GM12878 (cell line): Measurements from ENCODE around the gene SELENOO. TPM values are rescaled to one million over a fixed set of nuclear protein-coding genes. Genes with fewer than 3 reads are reported as not detected.

Experiments
- ATAC-seq: fragments of 200-7000 bp; cut with Tn5 transposase; 3 replicates; pipeline ENCODE4 v1.9.1; 2020; ENCODE audit warnings: mild to moderate bottlenecking, moderate library complexity
- BruUV-seq: library from RNA; stranded (reverse); fragments of 400-500 nt; replicated peaks from 2 replicates; lab custom pipeline; 2021; lab: Mats Ljungman, UMichigan
- CTCF ChIA-PET: fragments of 300-600 bp; sonication (Branson Sonifier 250); formaldehyde crosslinking; extraction: SDS; loops from one replicate; lab custom pipeline; 2021; ENCODE audit warnings: inconsistent platforms; lab: Yijun Ruan, JAX
- POLR2A ChIA-PET: fragments of 350-600 bp; formaldehyde crosslinking; extraction: SDS; loops from one replicate; lab custom pipeline; 2021; ENCODE audit warnings: inconsistent platforms; lab: Charles Lee
- RAD21 ChIA-PET: fragments of 300-600 bp; sonication (Branson Sonifier 250); formaldehyde crosslinking; loops from one replicate; lab custom pipeline; 2023; ENCODE audit warnings: antibody characterized with exemption; ENCODE audit not compliant: unreplicated experiment; lab: Charles Lee
- SMC1A ChIA-PET: fragments of 300-600 bp; sonication (Branson Sonifier 250); formaldehyde crosslinking; loops from one replicate; lab custom pipeline; 2023; ENCODE audit not compliant: unreplicated experiment, uncharacterized antibody; lab: Charles Lee
- DNase-seq: peaks from one replicate; pipeline ENCODE4 v3.0.0-alpha.2; 2011; ENCODE audit warnings: low read depth, low spot score
- FAIRE-seq: peaks from 3 replicates; lab custom pipeline; 2011; peaks lifted over from hg19 to GRCh38; lab: Jason Lieb, UNC
- H2AFZ ChIP-seq: 2 replicates; pipeline ENCODE4 v1.6.0; 2011; ENCODE audit warnings: low read depth, low read length, control low read depth; ENCODE audit not compliant: control insufficient read depth
- H3K27ac ChIP-seq: 2 replicates; pipeline ENCODE4 v1.5.1; 2011; ENCODE audit warnings: control low read depth; ENCODE audit not compliant: control insufficient read depth, insufficient read depth
- H3K27me3 ChIP-seq, 2 experiments: replicated peaks in 1 of 2; 2 replicates each; pipeline versions ENCODE4 v1.6.0 to v1.6.1; 2011; ENCODE audit warnings: low read length in 1 of 2; ENCODE audit not compliant: control insufficient read depth in 2 of 2, insufficient read depth in 2 of 2
- H3K36me3 ChIP-seq, 2 experiments: 2 replicates each; pipeline ENCODE4 v1.5.1; 2011; ENCODE audit warnings: low read length in 1 of 2; ENCODE audit not compliant: control insufficient read depth in 2 of 2, insufficient read depth in 2 of 2
- H3K4me1 ChIP-seq: 2 replicates; pipeline ENCODE4 v1.6.1; 2011; ENCODE audit warnings: mild to moderate bottlenecking, low read length, moderate library complexity, mixed read lengths; ENCODE audit not compliant: control insufficient read depth, insufficient read depth
- H3K4me2 ChIP-seq: 2 replicates; pipeline ENCODE4 v1.6.0; 2011; ENCODE audit warnings: control low read depth; ENCODE audit not compliant: control insufficient read depth, insufficient read depth
- H3K4me3 ChIP-seq: fragments of 200-600 bp; sonication (generic); 2 replicates; pipeline ENCODE4 v1.5.1; 2016
- H3K79me2 ChIP-seq: 2 replicates; pipeline ENCODE4 v1.6.0; 2011; ENCODE audit warnings: low read length; ENCODE audit not compliant: control insufficient read depth, insufficient read depth
- H3K9ac ChIP-seq: 2 replicates; pipeline ENCODE4 v1.8.0; 2011; ENCODE audit warnings: low read length, control low read depth, mixed read lengths; ENCODE audit not compliant: control insufficient read depth, insufficient read depth
- H3K9me3 ChIP-seq: replicated peaks from 3 replicates; pipeline ENCODE4 v1.5.1; 2011; ENCODE audit warnings: mild to moderate bottlenecking, low read length; ENCODE audit not compliant: control insufficient read depth, insufficient read depth
- H4K20me1 ChIP-seq: 2 replicates; pipeline ENCODE4 v1.6.0; 2011; ENCODE audit not compliant: control insufficient read depth, insufficient read depth
- E2F8 ChIP-seq: fragments of 450-650 bp; IDR thresholded peaks from 2 replicates; pipeline ENCODE4 v1.6.1; 2018; ENCODE audit warnings: mild to moderate bottlenecking, low read depth, moderate library complexity; ENCODE audit not compliant: partially characterized antibody
- JUNB ChIP-seq: IDR thresholded peaks from 2 replicates; pipeline ENCODE4 v1.6.1; 2016; ENCODE audit warnings: antibody characterized with exemption, mild to moderate bottlenecking
- WGBS: methylation state at CpG from one replicate; pipeline ENCODE4 v1.1.6; 2016; ENCODE audit warnings: low lambda C conversion rate; ENCODE audit not compliant: insufficient replicate concordance, insufficient coverage; ENCODE audit errors: missing lambda C conversion rate; 5-methylcytosine and 5-hydroxymethylcytosine counted together
- in situ Hi-C: fragments of 300-500 bp; cut with MboI; formaldehyde crosslinking; loops from 9 replicates; pipeline ENCODE4 v1.14.3; 2018; ENCODE audit warnings: mixed read lengths
- intact Hi-C: fragments of 100-400 bp; cut with micrococcal nuclease; formaldehyde crosslinking; loops from one replicate; pipeline ENCODE4 v1.14.2; 2022; ENCODE audit not compliant: unreplicated experiment
- polyA plus RNA-seq, 11 experiments: library from polyadenylated mRNA; depleted of rRNA in 4 of 11; unstranded in 6 of 11; stranded (reverse) in 5 of 11; fragments of >200 nt; fragmentation: Nextera tagmentation in 4 of 11; fragmentation: Illumina TruSeq in 1 of 11; extraction: Ambion mirVana in 4 of 11; extraction: Trizol in 1 of 11; gene quantifications; 1 replicate in 1 of 11; 2 replicates in 10 of 11; pipeline versions ENCODE4 v1.2.1 to v1.2.3, GENCODE V29; 2011 to 2016; ENCODE audit warnings: inconsistent platforms in 2 of 11, missing spikeins in 2 of 11, low read depth in 1 of 11
- total RNA-seq, 4 experiments: library from RNA; depleted of rRNA in 3 of 4; stranded (reverse); fragments of >200 nt in 3 of 4; fragmentation: Illumina TruSeq in 1 of 4; extraction: Trizol in 1 of 4; gene quantifications; 2 replicates each; pipeline versions ENCODE4 v1.2.1 to v1.2.3, GENCODE V29; 2013 to 2021

SELENOO gene
- total and polyA plus RNA-seq, 10 of the 15 experiments (the other 5 are each of a cell fraction or from before 2014, with no cell fraction given), result 0.42 to 23.3 (median 3.3) TPM

DNA sequence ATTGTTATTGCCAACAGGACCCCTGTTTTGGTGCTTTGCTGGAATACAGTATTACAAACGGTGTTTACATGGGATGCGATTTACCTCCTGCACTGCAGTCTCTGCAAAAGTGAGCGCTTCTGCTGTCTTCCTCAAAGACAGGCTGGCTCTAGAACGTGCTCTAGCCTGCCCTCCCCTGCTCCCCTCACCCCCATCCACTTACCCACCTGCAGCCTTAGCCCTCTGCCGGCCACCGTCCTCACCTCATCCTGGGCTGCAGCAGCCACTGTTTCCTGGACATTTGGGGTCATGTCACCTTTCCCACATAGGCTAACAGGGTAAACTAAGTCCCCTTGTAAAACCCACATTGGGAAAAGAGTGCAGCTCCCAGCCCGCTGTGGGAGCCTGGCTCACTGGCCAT lies 39.9 kb upstream of the SELENOO start (continued):
- no peak for TF ChIP-seq E2F8

DNA sequence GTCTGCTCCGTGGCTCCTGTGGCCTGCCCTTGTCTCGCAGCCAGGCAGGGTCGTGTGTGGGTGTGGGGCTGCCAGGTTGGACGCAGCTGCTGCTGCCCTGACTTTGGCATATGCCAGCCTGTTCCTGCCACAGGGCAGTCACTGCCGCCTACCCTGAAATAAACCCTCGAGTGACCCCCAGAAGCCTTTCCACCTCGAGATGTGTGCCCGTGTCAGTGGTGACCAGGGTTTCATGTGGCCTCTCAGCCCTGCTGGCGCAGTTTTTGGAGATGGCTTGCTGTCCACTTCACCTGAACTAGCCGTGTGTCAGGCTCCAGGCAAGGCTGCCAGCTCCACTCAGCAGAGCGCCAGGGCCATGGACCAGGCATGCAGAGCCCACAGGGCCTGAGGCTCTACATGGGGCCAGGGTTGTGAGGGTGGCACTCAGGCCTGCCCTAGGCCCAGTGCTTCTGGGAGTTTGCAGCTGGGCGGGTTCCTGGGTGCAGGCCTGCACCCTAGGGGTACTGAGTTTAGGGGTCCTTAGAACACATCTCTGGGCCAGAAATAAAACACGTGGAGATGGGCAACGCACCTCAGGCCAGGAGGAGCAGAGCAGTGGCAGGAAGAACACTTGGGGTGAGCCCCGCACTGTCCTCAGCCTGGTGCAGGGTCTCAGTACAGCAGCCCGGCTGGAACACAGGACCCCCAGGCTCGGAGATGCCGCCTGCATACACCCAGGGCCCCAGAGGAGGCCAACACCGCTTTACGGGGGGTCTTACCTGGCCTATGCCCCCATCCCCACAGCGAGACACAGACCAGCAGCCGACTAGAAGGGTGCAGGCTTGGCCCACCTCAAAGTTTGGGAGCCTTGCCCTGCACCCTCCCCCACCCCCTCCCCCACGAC lies 39.1 kb upstream of the SELENOO start:
- no peak for FAIRE-seq
- no TSS peak for BruUV-seq

More for the DNA sequence above, 39.1 kb upstream of the SELENOO start:
- ChIA-PET SMC1A (no interaction called here), CTCF (no interaction called here), RAD21 (no interaction called here), POLR2A (no interaction called here)
- Histone ChIP-seq H3K4me1 (no peaks in the 10 kb centered on the region), H4K20me1 (no peaks in the 10 kb centered on the region), H3K9ac (no peak overlapping the region), H3K27me3 (peaks cover 2 to 4% of the 10 kb centered on the region in 2 experiments; a peak in 2 of 4 replicates), H3K27ac (no peak overlapping the region), H3K36me3 (no peaks in the 10 kb centered on the region), H3K4me2 (no peak overlapping the region), H3K79me2 (no peaks in the 10 kb centered on the region), H3K9me3 (no peaks in the 10 kb centered on the region), H2AFZ (no peak overlapping the region), H3K4me3 (no peak overlapping the region)
- 32% methylated on average over 23 of the region's 23 CpGs for WGBS
- TF ChIP-seq JUNB, result no peak
- DNase-seq (no peak), ATAC-seq (no peak)
- intact Hi-C loops, result no loop called here
- in situ Hi-C loops, result no loop called here
